GM23338 (cell line): ENCODE data around the gene TMA7. TPM values are rescaled to one million over a fixed set of nuclear protein-coding genes. Genes with fewer than 3 reads are reported as not detected.
A peak's percentile ranks its signal among the peaks of the same experiment; 100 is the strongest.

Source experiments
- ATAC-seq: fragments of 200-7000 bp; cut with Tn5 transposase; 3 replicates; pipeline ENCODE4 v1.9.1; 2020
- DNase-seq: peaks from one replicate; pipeline ENCODE4 v3.0.0-alpha.2; 2015; ENCODE audit warnings: low spot score
- H2AFZ ChIP-seq: fragments of 200-600 bp; sonication (generic); 2 replicates; pipeline ENCODE4 v1.8.0; 2016; ENCODE audit warnings: antibody characterized with exemption, mild to moderate bottlenecking, moderate library complexity
- H3F3A ChIP-seq: fragments of 200-600 bp; sonication (generic); replicated peaks from 2 replicates; pipeline ENCODE4 v1.8.0; 2017; ENCODE audit warnings: antibody characterized with exemption, mixed run types, low read depth
- H3K27ac ChIP-seq: fragments of 200-600 bp; sonication (generic); 2 replicates; pipeline ENCODE4 v1.6.1; 2016; ENCODE audit warnings: low read depth
- H3K27me3 ChIP-seq: fragments of 200-600 bp; sonication (generic); 2 replicates; pipeline ENCODE4 v1.8.0; 2016; ENCODE audit warnings: mild to moderate bottlenecking, mixed run types, moderate library complexity; ENCODE audit not compliant: insufficient read depth
- H3K36me3 ChIP-seq: fragments of 200-600 bp; sonication (generic); 2 replicates; pipeline ENCODE4 v1.8.0; 2016; ENCODE audit warnings: mild to moderate bottlenecking; ENCODE audit not compliant: insufficient read depth
- H3K4me1 ChIP-seq: fragments of 200-600 bp; sonication (generic); 2 replicates; pipeline ENCODE4 v1.8.0; 2016; ENCODE audit warnings: mild to moderate bottlenecking, moderate library complexity; ENCODE audit not compliant: insufficient read depth
- H3K4me2 ChIP-seq: fragments of 200-600 bp; sonication (generic); 2 replicates; pipeline ENCODE4 v1.7.1; 2017; ENCODE audit warnings: mixed run types
- H3K4me3 ChIP-seq: fragments of 200-600 bp; sonication (generic); 2 replicates; pipeline ENCODE4 v1.6.1; 2016; ENCODE audit warnings: mixed run types
- H3K79me2 ChIP-seq: fragments of 200-600 bp; sonication (generic); replicated peaks from 2 replicates; pipeline ENCODE4 v1.8.0; 2017; ENCODE audit warnings: mild to moderate bottlenecking; ENCODE audit not compliant: insufficient read depth
- H3K9me2 ChIP-seq: fragments of 200-600 bp; sonication (generic); 2 replicates; pipeline ENCODE4 v1.8.0; 2017; ENCODE audit not compliant: insufficient read depth
- H4K20me1 ChIP-seq: fragments of 200-600 bp; sonication (generic); replicated peaks from 2 replicates; pipeline ENCODE4 v1.8.0; 2017; ENCODE audit warnings: mild to moderate bottlenecking; ENCODE audit not compliant: insufficient read depth
- H3K27ac Mint-ChIP-seq: 2 replicates; pipeline ENCODE4 v1.8.0; 2020; ENCODE audit warnings: inconsistent platforms, mild to moderate bottlenecking, moderate library complexity, mixed read lengths
- H3K27me3 Mint-ChIP-seq: 3 replicates; pipeline ENCODE4 v1.8.0; 2022; ENCODE audit warnings: low read depth, mild to moderate bottlenecking, moderate library complexity, mixed read lengths, inconsistent platforms; ENCODE audit not compliant: insufficient read depth, poor library complexity
- H3K36me3 Mint-ChIP-seq: 3 replicates; pipeline ENCODE4 v1.8.0; 2021; ENCODE audit warnings: low read depth, mild to moderate bottlenecking, inconsistent platforms, moderate library complexity, mixed read lengths
- H3K4me1 Mint-ChIP-seq: 3 replicates; pipeline ENCODE4 v1.8.0; 2020; ENCODE audit warnings: mild to moderate bottlenecking, inconsistent platforms, mixed read lengths
- H3K4me3 Mint-ChIP-seq: 3 replicates; pipeline ENCODE4 v1.8.0; 2021; ENCODE audit warnings: moderate library complexity, mild to moderate bottlenecking, inconsistent platforms, mixed read lengths
- H3K9me3 Mint-ChIP-seq: 3 replicates; pipeline ENCODE4 v1.8.0; 2020; ENCODE audit warnings: moderate library complexity, mild to moderate bottlenecking, inconsistent platforms, mixed read lengths
- CREB1 ChIP-seq: fragments of 250-450 bp; sonication (Bioruptor Pico); IDR thresholded peaks from 2 replicates; pipeline ENCODE4 v1.5.0; 2020; ENCODE audit warnings: low read depth, mild to moderate bottlenecking, moderate library complexity
- EZH2 ChIP-seq: fragments of 200-600 bp; sonication (generic); IDR thresholded peaks from one replicate; pipeline ENCODE4 v1.8.0; 2017; ENCODE audit warnings: antibody characterized with exemption, mild to moderate bottlenecking, low read depth; ENCODE audit not compliant: unreplicated experiment
- POLR2AphosphoS5 ChIP-seq: IDR thresholded peaks from 2 replicates; pipeline ENCODE4 v1.6.1; 2016; ENCODE audit warnings: antibody characterized with exemption, low read depth
- polyA plus RNA-seq: library from polyadenylated mRNA; unstranded; fragments of >200 nt; fragmentation: Nextera tagmentation; extraction: Ambion mirVana; gene quantifications from 2 replicates; pipeline ENCODE4 v1.2.1, GENCODE V29; 2016
- total RNA-seq: library from RNA; depleted of rRNA; stranded (reverse); fragments of >200 nt; shearing (Covaris generic); gene quantifications from 2 replicates; pipeline ENCODE4 v1.2.3, GENCODE V29; 2014
- TF ChIP-seq, protein P1 (sequence below): IDR thresholded peaks from one replicate; pipeline ENCODE4 v1.6.1; 2018; ENCODE audit warnings: antibody characterized with exemption; ENCODE audit not compliant: unreplicated experiment
- TF ChIP-seq, protein P2 (sequence below): IDR thresholded peaks from 2 replicates; pipeline ENCODE4 v1.6.1; 2016; ENCODE audit warnings: antibody characterized with exemption
- TF ChIP-seq, protein P3 (sequence below), 2 experiments: fragments of 200-600 bp in 1 of 2; sonication (generic) in 1 of 2; conservative IDR thresholded peaks; 2 replicates each; pipeline versions ENCODE4 v1.5.1 to v1.6.1; 2016 to 2017; ENCODE audit warnings: antibody characterized with exemption in 2 of 2, low read depth in 2 of 2, mild to moderate bottlenecking in 2 of 2, moderate library complexity in 1 of 2

TMA7 gene
- total and polyA plus RNA-seq, 2 experiments from 2014 or later = 419 to 2,089 TPM

DNA sequence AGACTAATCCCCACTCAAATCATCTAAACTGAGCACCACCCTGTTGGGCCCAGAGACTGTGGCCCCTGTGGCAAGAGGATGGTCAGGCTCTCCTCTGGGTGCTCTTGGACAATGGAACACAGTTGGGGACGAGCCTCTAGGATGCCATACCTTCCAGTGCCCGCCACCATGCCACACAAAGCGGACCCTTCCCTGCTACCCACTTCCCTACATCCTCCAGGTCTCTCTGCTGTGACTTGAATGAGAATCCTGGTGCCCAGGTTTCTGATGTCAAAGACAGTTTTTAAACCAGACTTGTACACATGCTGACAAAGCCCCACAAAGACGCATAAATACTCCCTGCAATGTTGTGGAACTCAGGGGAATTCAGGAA lies 4.8 kb upstream of the TMA7 start (continued):
- TF ChIP-seq, protein P1, sequence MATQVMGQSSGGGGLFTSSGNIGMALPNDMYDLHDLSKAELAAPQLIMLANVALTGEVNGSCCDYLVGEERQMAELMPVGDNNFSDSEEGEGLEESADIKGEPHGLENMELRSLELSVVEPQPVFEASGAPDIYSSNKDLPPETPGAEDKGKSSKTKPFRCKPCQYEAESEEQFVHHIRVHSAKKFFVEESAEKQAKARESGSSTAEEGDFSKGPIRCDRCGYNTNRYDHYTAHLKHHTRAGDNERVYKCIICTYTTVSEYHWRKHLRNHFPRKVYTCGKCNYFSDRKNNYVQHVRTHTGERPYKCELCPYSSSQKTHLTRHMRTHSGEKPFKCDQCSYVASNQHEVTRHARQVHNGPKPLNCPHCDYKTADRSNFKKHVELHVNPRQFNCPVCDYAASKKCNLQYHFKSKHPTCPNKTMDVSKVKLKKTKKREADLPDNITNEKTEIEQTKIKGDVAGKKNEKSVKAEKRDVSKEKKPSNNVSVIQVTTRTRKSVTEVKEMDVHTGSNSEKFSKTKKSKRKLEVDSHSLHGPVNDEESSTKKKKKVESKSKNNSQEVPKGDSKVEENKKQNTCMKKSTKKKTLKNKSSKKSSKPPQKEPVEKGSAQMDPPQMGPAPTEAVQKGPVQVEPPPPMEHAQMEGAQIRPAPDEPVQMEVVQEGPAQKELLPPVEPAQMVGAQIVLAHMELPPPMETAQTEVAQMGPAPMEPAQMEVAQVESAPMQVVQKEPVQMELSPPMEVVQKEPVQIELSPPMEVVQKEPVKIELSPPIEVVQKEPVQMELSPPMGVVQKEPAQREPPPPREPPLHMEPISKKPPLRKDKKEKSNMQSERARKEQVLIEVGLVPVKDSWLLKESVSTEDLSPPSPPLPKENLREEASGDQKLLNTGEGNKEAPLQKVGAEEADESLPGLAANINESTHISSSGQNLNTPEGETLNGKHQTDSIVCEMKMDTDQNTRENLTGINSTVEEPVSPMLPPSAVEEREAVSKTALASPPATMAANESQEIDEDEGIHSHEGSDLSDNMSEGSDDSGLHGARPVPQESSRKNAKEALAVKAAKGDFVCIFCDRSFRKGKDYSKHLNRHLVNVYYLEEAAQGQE = no peak
- TF ChIP-seq, protein P2, sequence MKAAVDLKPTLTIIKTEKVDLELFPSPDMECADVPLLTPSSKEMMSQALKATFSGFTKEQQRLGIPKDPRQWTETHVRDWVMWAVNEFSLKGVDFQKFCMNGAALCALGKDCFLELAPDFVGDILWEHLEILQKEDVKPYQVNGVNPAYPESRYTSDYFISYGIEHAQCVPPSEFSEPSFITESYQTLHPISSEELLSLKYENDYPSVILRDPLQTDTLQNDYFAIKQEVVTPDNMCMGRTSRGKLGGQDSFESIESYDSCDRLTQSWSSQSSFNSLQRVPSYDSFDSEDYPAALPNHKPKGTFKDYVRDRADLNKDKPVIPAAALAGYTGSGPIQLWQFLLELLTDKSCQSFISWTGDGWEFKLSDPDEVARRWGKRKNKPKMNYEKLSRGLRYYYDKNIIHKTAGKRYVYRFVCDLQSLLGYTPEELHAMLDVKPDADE = no peak
- TF ChIP-seq EZH2 (no peak), CREB1 (CRISPR knock-in tag) (no peak)

DNA sequence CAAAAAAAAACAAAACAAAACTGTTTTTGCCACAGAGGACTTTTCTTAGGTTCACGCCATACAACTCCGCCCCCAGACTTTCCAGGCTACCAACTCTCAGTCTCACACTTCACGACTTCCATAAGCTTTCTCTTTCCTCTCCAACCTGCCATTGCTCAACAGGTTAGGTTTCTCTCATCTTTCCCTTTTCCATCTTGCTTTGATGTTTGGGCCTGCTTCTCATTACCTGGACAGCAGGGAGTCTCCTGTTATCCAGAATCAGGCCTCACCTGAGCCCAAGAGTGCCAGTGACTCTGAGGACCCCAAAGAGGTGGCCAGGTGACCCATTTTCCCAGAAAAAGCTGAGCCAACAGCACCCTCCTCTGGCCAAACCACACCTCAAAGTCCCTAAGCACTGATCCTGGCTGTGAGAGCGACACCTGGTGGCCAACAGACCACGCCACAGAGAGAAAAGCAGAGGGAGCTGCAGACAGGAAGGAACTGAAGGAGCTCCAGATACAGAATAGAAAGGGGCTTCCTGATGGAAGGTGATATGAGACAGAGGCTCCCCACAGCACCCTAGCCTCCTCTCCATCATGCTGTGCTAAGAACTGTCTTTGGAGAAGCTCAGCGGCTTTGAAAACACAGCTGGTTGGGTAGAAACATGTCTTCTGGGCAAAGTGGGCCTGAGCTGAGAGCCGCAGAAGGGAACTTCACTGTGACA lies 4.1 kb upstream of the TMA7 start:
- Histone ChIP-seq H2AFZ (no peak overlapping the region), H3F3A (peaks cover 39% of the 10 kb centered on the region), H4K20me1 (no peaks in the 10 kb centered on the region), H3K27me3 (no peaks in the 10 kb centered on the region), H3K9me2 (no peaks in the 10 kb centered on the region), H3K36me3 (peaks cover 10% of the 10 kb centered on the region), H3K27ac (no peak overlapping the region; the same call in 1 of the 2 replicates), H3K4me3 (no peak overlapping the region), H3K79me2 (peaks cover 40% of the 10 kb centered on the region), H3K4me2 (no peak overlapping the region), H3K4me1 (peaks cover 9% of the 10 kb centered on the region)
- H3K4me3 Mint-ChIP-seq = no peak overlapping the region
- peaks cover 27% of the 10 kb centered on the region for H3K4me1 Mint-ChIP-seq
- DNase-seq (peak; percentile 96), ATAC-seq (peak; percentile 52)
- TF ChIP-seq, protein P3, sequence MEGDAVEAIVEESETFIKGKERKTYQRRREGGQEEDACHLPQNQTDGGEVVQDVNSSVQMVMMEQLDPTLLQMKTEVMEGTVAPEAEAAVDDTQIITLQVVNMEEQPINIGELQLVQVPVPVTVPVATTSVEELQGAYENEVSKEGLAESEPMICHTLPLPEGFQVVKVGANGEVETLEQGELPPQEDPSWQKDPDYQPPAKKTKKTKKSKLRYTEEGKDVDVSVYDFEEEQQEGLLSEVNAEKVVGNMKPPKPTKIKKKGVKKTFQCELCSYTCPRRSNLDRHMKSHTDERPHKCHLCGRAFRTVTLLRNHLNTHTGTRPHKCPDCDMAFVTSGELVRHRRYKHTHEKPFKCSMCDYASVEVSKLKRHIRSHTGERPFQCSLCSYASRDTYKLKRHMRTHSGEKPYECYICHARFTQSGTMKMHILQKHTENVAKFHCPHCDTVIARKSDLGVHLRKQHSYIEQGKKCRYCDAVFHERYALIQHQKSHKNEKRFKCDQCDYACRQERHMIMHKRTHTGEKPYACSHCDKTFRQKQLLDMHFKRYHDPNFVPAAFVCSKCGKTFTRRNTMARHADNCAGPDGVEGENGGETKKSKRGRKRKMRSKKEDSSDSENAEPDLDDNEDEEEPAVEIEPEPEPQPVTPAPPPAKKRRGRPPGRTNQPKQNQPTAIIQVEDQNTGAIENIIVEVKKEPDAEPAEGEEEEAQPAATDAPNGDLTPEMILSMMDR (conservative IDR thresholded peaks at IDR 0.05; ENCODE audit: low read depth in 2 of 2) = peak; percentile 100
- 0 out of 2 replicates have a peak, but pooled peaks have one; percentile 31 for TF ChIP-seq POLR2AphosphoS5
- TF ChIP-seq EZH2 = no peak
- H3K27ac Mint-ChIP-seq = no peak overlapping the region
- peaks cover 7% of the 10 kb centered on the region for H3K27me3 Mint-ChIP-seq
- no peaks in the 10 kb centered on the region for H3K9me3 Mint-ChIP-seq
- peaks cover 42% of the 10 kb centered on the region for H3K36me3 Mint-ChIP-seq
